Measurements from ENCODE around the gene TENM4.

TENM4 gene

GRCh38 chr11:78789375-78789774 lies 651.5 kb downstream of the TENM4 start:
- in situ Hi-C loops (cut with MboI; ENCODE audit: low pct_unique_long_range_greater_than_20kb, low sequenced_read_pairs, unreplicated experiment): no loop called here
- TF ChIP-seq CTCF (IDR thresholded peaks at IDR 0.05; ENCODE audit: extremely low read depth, insufficient read depth, missing control alignments): no peak
- no peak for DNase-seq (ENCODE audit: low spot score)

- DNase-seq (ENCODE audit: low spot score): no peak
- no peak for TF ChIP-seq CTCF (IDR thresholded peaks at IDR 0.05; ENCODE audit: extremely low read depth, insufficient read depth, missing control alignments)
- in situ Hi-C loops (cut with MboI; ENCODE audit: low pct_unique_long_range_greater_than_20kb, low sequenced_read_pairs, unreplicated experiment): no loop called here
These were observed 652.3 kb downstream of the TENM4 start for GRCh38 chr11:78788533-78788932.

GRCh38 chr11:78787696-78788095 lies 653.1 kb downstream of the TENM4 start:
- no peak for TF ChIP-seq CTCF (IDR thresholded peaks at IDR 0.05; ENCODE audit: extremely low read depth, insufficient read depth, missing control alignments)
- DNase-seq (ENCODE audit: low spot score): no peak
- in situ Hi-C loops (cut with MboI; ENCODE audit: low pct_unique_long_range_greater_than_20kb, low sequenced_read_pairs, unreplicated experiment): no loop called here

- in situ Hi-C loops (cut with MboI; ENCODE audit: low pct_unique_long_range_greater_than_20kb, low sequenced_read_pairs, unreplicated experiment): no loop called here
- no peak for DNase-seq (ENCODE audit: low spot score)
- TF ChIP-seq CTCF (IDR thresholded peaks at IDR 0.05; ENCODE audit: extremely low read depth, insufficient read depth, missing control alignments): no peak
These were observed 654.1 kb downstream of the TENM4 start for GRCh38 chr11:78786746-78787145.

GRCh38 chr11:78786086-78786485 lies 654.7 kb downstream of the TENM4 start:
- no peak for TF ChIP-seq CTCF (IDR thresholded peaks at IDR 0.05; ENCODE audit: extremely low read depth, insufficient read depth, missing control alignments)
- in situ Hi-C loops (cut with MboI; ENCODE audit: low pct_unique_long_range_greater_than_20kb, low sequenced_read_pairs, unreplicated experiment): no loop called here
- DNase-seq (ENCODE audit: low spot score): no peak

- DNase-seq (ENCODE audit: low spot score): no peak
- no peak for TF ChIP-seq CTCF (IDR thresholded peaks at IDR 0.05; ENCODE audit: extremely low read depth, insufficient read depth, missing control alignments)
These were observed 656.3 kb downstream of the TENM4 start for GRCh38 chr11:78784321-78785061.

More at GRCh38 chr11:78784321-78785061, 656.3 kb downstream of the TENM4 start:
- in situ Hi-C loops (cut with MboI; ENCODE audit: low pct_unique_long_range_greater_than_20kb, low sequenced_read_pairs, unreplicated experiment): no loop called here
